ENCODE results near the gene CTSO. TPM values are rescaled to one million over a fixed set of nuclear protein-coding genes. Genes with fewer than 3 reads are reported as not detected.

CTSO gene
- total and polyA plus RNA-seq, 2 donors (not counting 3 experiments of a cell fraction or from before 2014, with no cell fraction given): 7.9 to 8.5 TPM

DNA sequence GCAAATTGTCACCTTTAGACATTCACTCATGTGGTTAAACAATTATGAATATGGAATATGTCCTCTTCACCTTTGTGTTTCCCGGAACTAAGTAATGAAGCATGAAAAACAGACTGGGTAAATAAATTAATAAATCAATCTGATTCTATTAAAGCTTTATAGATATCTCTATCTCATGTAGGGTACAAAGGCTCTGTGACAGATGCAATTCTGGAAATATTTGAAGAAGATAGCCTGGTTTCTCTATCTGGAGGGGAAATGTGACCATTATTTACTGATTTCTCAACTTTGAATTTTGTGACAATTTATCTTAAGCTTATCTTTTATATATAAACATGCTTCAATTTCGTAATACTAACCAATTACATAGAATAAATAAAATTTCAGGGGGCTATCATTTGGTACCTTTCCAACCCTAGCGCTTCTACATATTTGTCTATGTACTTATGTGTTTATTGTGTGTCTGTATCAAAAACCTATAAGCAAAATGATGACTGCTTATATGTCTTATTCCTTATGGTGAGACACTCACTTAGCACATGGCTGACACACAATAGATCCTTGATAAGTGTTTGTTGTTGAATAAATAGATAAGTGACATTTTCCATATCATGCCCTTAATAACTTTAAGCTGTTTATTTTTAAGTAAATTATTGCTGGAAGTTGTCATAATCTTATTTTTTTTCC lies 9.9 kb downstream of the CTSO start:
- dilution Hi-C loops (cut with MboI; ENCODE audit: extremely low pct_ligation_motif_present, low sequenced_read_pairs) (no loop called here), intact Hi-C loops (cut with micrococcal nuclease) (no loop called here)
- no peaks in the 10 kb centered on the region for H3K27me3 ChIP-seq (ENCODE audit: control insufficient read depth in 2 of 2, insufficient read depth in 2 of 2, low read length in 2 of 2)
- DNase-seq (ENCODE audit: low read depth, low spot score) (no peak), FAIRE-seq (no peak)
- no peak overlapping the region for H3K9ac ChIP-seq (replicated peaks; ENCODE audit: extremely low read depth, insufficient read depth, low read length)
- peaks cover 0 to 2% of the 10 kb centered on the region in 2 experiments for H3K36me3 ChIP-seq (ENCODE audit: control insufficient read depth in 2 of 2, extremely low read depth in 1 of 2, insufficient read depth in 2 of 2, low read length in 2 of 2)
- no peak overlapping the region for H3K4me3 ChIP-seq (replicated peaks in 1 of 3; ENCODE audit: insufficient read depth in 1 of 3, low read depth in 1 of 3, low read length in 3 of 3)
- H3K4me1 ChIP-seq (ENCODE audit: control insufficient read depth, extremely low read depth, insufficient read depth, low read length): no peaks in the 10 kb centered on the region
- H2AFZ ChIP-seq (ENCODE audit: low read depth, low read length): no peak overlapping the region
- BruUV-seq (replicated peaks): no TSS peak
- no peak overlapping the region for H3K4me2 ChIP-seq (ENCODE audit: insufficient read depth, low read length)
- H3K27ac ChIP-seq (ENCODE audit: insufficient read depth, low read depth, low read length): no peak overlapping the region
- H3K79me2 ChIP-seq (ENCODE audit: control insufficient read depth, insufficient read depth, low read length): no peaks in the 10 kb centered on the region
- no peaks in the 10 kb centered on the region for H3K9me1 ChIP-seq (replicated peaks; ENCODE audit: control insufficient read depth, extremely low read depth, insufficient read depth, low read length)
- H3K9me3 ChIP-seq (replicated peaks; ENCODE audit: control insufficient read depth, insufficient read depth, low read length): no peaks in the 10 kb centered on the region
- no peaks in the 10 kb centered on the region for H4K20me1 ChIP-seq (replicated peaks; ENCODE audit: control insufficient read depth, extremely low read depth, insufficient read depth, low read length)
- ChIA-PET POLR2A (no interaction called here), CTCF (interaction anchor here (0.9 to 2.5 kb wide), 3 partner anchors 9 to 540 kb away, joined by 3 to 26 read pairs (median 4); partner anchors contain the start of gene CTSO)
- TF ChIP-seq POLR2A (IDR thresholded peaks at IDR 0.05; ENCODE audit: low read depth, low read length) (no peak), POLR2AphosphoS5 (IDR thresholded peaks at IDR 0.05; ENCODE audit: insufficient read depth, low read depth, low read length) (no peak)

DNA sequence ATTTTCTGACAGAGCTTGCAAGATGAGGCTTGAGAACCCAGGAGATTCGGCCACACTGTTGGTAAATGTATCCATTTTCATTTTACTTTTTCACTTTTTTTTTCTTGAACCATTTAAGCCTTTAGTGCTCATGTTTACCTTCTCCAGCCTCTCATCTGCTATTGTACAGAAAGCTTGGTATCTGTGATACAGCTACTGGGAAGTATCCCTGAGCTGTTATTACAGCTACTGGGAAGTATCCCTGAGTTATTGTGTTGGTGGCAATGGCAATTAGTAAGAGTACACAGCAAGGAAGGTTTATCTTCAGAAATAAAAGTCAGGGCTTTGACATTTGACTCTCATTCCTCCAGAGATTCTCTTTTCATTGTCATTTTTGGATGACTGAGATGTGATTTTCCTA lies 11.8 kb downstream of the CTSO start:
- BruUV-seq (replicated peaks): no TSS peak
- Histone ChIP-seq H3K4me1 (ENCODE audit: control insufficient read depth, extremely low read depth, insufficient read depth, low read length) (no peaks in the 10 kb centered on the region), H3K4me2 (ENCODE audit: insufficient read depth, low read length) (no peak overlapping the region), H3K79me2 (ENCODE audit: control insufficient read depth, insufficient read depth, low read length) (no peaks in the 10 kb centered on the region), H3K36me3 (ENCODE audit: control insufficient read depth in 2 of 2, extremely low read depth in 1 of 2, insufficient read depth in 2 of 2, low read length in 2 of 2) (peaks cover 0 to 2% of the 10 kb centered on the region in 2 experiments), H3K27me3 (ENCODE audit: control insufficient read depth in 2 of 2, insufficient read depth in 2 of 2, low read length in 2 of 2) (no peaks in the 10 kb centered on the region), H3K27ac (ENCODE audit: insufficient read depth, low read depth, low read length) (no peak overlapping the region), H2AFZ (ENCODE audit: low read depth, low read length) (no peak overlapping the region), H3K9me3 (replicated peaks; ENCODE audit: control insufficient read depth, insufficient read depth, low read length) (no peaks in the 10 kb centered on the region), H4K20me1 (replicated peaks; ENCODE audit: control insufficient read depth, extremely low read depth, insufficient read depth, low read length) (no peaks in the 10 kb centered on the region), H3K4me3 (replicated peaks in 1 of 3; ENCODE audit: insufficient read depth in 1 of 3, low read depth in 1 of 3, low read length in 3 of 3) (no peak overlapping the region), H3K9me1 (replicated peaks; ENCODE audit: control insufficient read depth, extremely low read depth, insufficient read depth, low read length) (no peaks in the 10 kb centered on the region), H3K9ac (replicated peaks; ENCODE audit: extremely low read depth, insufficient read depth, low read length) (no peak overlapping the region)
- POLR2A ChIA-PET: no interaction called here
- FAIRE-seq (no peak), DNase-seq (ENCODE audit: low read depth, low spot score) (no peak)
- CTCF ChIA-PET: interaction anchor here (1.4 kb wide), 1 partner anchor 12 kb away, joined by 5 read pairs; the partner anchor contains the start of gene CTSO
- intact Hi-C loops (cut with micrococcal nuclease): no loop called here
- TF ChIP-seq, protein P1, sequence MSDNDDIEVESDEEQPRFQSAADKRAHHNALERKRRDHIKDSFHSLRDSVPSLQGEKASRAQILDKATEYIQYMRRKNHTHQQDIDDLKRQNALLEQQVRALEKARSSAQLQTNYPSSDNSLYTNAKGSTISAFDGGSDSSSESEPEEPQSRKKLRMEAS (IDR thresholded peaks at IDR 0.05; ENCODE audit: insufficient read depth, insufficient read length): no peak
- TF ChIP-seq, protein P2, sequence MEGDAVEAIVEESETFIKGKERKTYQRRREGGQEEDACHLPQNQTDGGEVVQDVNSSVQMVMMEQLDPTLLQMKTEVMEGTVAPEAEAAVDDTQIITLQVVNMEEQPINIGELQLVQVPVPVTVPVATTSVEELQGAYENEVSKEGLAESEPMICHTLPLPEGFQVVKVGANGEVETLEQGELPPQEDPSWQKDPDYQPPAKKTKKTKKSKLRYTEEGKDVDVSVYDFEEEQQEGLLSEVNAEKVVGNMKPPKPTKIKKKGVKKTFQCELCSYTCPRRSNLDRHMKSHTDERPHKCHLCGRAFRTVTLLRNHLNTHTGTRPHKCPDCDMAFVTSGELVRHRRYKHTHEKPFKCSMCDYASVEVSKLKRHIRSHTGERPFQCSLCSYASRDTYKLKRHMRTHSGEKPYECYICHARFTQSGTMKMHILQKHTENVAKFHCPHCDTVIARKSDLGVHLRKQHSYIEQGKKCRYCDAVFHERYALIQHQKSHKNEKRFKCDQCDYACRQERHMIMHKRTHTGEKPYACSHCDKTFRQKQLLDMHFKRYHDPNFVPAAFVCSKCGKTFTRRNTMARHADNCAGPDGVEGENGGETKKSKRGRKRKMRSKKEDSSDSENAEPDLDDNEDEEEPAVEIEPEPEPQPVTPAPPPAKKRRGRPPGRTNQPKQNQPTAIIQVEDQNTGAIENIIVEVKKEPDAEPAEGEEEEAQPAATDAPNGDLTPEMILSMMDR (IDR thresholded peaks at IDR 0.05; ENCODE audit: extremely low read depth in 1 of 2, insufficient read depth in 1 of 2, low read depth in 1 of 2, low read length in 2 of 2): no peak
- no peak for TF ChIP-seq POLR2A (IDR thresholded peaks at IDR 0.05; ENCODE audit: low read depth, low read length)
- TF ChIP-seq GATA2 (IDR thresholded peaks at IDR 0.05; ENCODE audit: insufficient read depth, insufficient read length, low read depth, low read length): no peak
- no peak for TF ChIP-seq FOS (IDR thresholded peaks at IDR 0.05; ENCODE audit: borderline replicate concordance, insufficient read depth, low read length)
- no peak for TF ChIP-seq MYC (IDR thresholded peaks at IDR 0.05; ENCODE audit: low read depth, low read length)
- no peak for TF ChIP-seq EZH2 (IDR thresholded peaks at IDR 0.05; ENCODE audit: borderline replicate concordance, low read depth, low read length, severe bottlenecking)
- TF ChIP-seq JUN (IDR thresholded peaks at IDR 0.05; ENCODE audit: borderline replicate concordance, insufficient read depth, insufficient read length, low read depth): no peak
- TF ChIP-seq POLR2AphosphoS5 (IDR thresholded peaks at IDR 0.05; ENCODE audit: insufficient read depth, low read depth, low read length): no peak
- dilution Hi-C loops (cut with MboI; ENCODE audit: extremely low pct_ligation_motif_present, low sequenced_read_pairs): no loop called here

Measured in endothelial cell of umbilical vein (primary cell).